ENCODE data around the gene ANAPC16.

The ANAPC16 gene

GRCh38 chr10:72194949-72195348 is 20.9 kb upstream of the ANAPC16 start:
- Histone ChIP-seq H3K4me3 (ENCODE audit: low read depth in 1 of 2, low read length in 2 of 2) (no peak overlapping the region), H3K9me3 (ENCODE audit: insufficient read depth, low read length, severe bottlenecking) (no peaks in the 10 kb centered on the region)

GRCh38 chr10:72200883-72201282 is 14.9 kb upstream of the ANAPC16 start:
- no peak overlapping the region for H3K4me2 ChIP-seq (ENCODE audit: insufficient read depth, low read length)
- no peak overlapping the region for H3K27ac ChIP-seq (ENCODE audit: low read length)
- peaks cover 40% of the 10 kb centered on the region for H3K36me3 ChIP-seq (ENCODE audit: insufficient read depth, low read length)
- DNase-seq (no peak), ATAC-seq (ENCODE audit: insufficient read depth, low read depth) (no peak)
- H3K4me1 ChIP-seq (ENCODE audit: insufficient read depth, low read length) = no peaks in the 10 kb centered on the region
- H3K79me2 ChIP-seq (ENCODE audit: insufficient read depth, low read length) = no peaks in the 10 kb centered on the region
- no peaks in the 10 kb centered on the region for H3K9me3 ChIP-seq (ENCODE audit: insufficient read depth, low read length, severe bottlenecking)
- H2AFZ ChIP-seq (ENCODE audit: low read depth, low read length) = no peak overlapping the region
- no peak overlapping the region for H3K4me3 ChIP-seq (ENCODE audit: low read depth in 1 of 2, low read length in 2 of 2)
- no peaks in the 10 kb centered on the region for H3K27me3 ChIP-seq (ENCODE audit: insufficient read depth, low read length, poor library complexity)
- H3K9ac ChIP-seq (ENCODE audit: low read depth, low read length) = no peak overlapping the region
- no peaks in the 10 kb centered on the region for H4K20me1 ChIP-seq (ENCODE audit: insufficient read depth, low read length)
- no peak for TF ChIP-seq EZH2 (IDR thresholded peaks at IDR 0.05; ENCODE audit: borderline replicate concordance, low read depth, low read length, severe bottlenecking)
- no peak for TF ChIP-seq CTCF (IDR thresholded peaks at IDR 0.05; ENCODE audit: borderline replicate concordance, extremely low read depth, low read length, poor library complexity, severe bottlenecking)

More at GRCh38 chr10:72194949-72195348, 20.9 kb upstream of the ANAPC16 start:
- Histone ChIP-seq H2AFZ (ENCODE audit: low read depth, low read length) (no peak overlapping the region), H3K27me3 (ENCODE audit: insufficient read depth, low read length, poor library complexity) (no peaks in the 10 kb centered on the region), H3K9ac (ENCODE audit: low read depth, low read length) (no peak overlapping the region), H3K36me3 (ENCODE audit: insufficient read depth, low read length) (peaks cover 45% of the 10 kb centered on the region), H3K79me2 (ENCODE audit: insufficient read depth, low read length) (no peaks in the 10 kb centered on the region), H4K20me1 (ENCODE audit: insufficient read depth, low read length) (no peaks in the 10 kb centered on the region), H3K27ac (ENCODE audit: low read length) (no peak overlapping the region), H3K4me2 (ENCODE audit: insufficient read depth, low read length) (no peak overlapping the region), H3K4me1 (ENCODE audit: insufficient read depth, low read length) (no peaks in the 10 kb centered on the region)
- no peak for DNase-seq
- ATAC-seq (ENCODE audit: insufficient read depth, low read depth) = no peak
- TF ChIP-seq EZH2 (IDR thresholded peaks at IDR 0.05; ENCODE audit: borderline replicate concordance, low read depth, low read length, severe bottlenecking) (no peak), CTCF (IDR thresholded peaks at IDR 0.05; ENCODE audit: borderline replicate concordance, extremely low read depth, low read length, poor library complexity, severe bottlenecking) (no peak)

- H3K4me2 ChIP-seq (ENCODE audit: insufficient read depth, low read length) = no peak overlapping the region
- H3K4me3 ChIP-seq (ENCODE audit: low read depth in 1 of 2, low read length in 2 of 2) = no peak overlapping the region
- H3K9me3 ChIP-seq (ENCODE audit: insufficient read depth, low read length, severe bottlenecking) = no peaks in the 10 kb centered on the region
- H4K20me1 ChIP-seq (ENCODE audit: insufficient read depth, low read length) = no peaks in the 10 kb centered on the region
- H3K27me3 ChIP-seq (ENCODE audit: insufficient read depth, low read length, poor library complexity) = no peaks in the 10 kb centered on the region
- ATAC-seq (ENCODE audit: insufficient read depth, low read depth) (no peak), DNase-seq (no peak)
- H2AFZ ChIP-seq (ENCODE audit: low read depth, low read length) = no peak overlapping the region
- H3K27ac ChIP-seq (ENCODE audit: low read length) = no peak overlapping the region
- TF ChIP-seq CTCF (IDR thresholded peaks at IDR 0.05; ENCODE audit: borderline replicate concordance, extremely low read depth, low read length, poor library complexity, severe bottlenecking) (no peak), EZH2 (IDR thresholded peaks at IDR 0.05; ENCODE audit: borderline replicate concordance, low read depth, low read length, severe bottlenecking) (no peak)
- peaks cover 36% of the 10 kb centered on the region for H3K36me3 ChIP-seq (ENCODE audit: insufficient read depth, low read length)
- no peak overlapping the region for H3K9ac ChIP-seq (ENCODE audit: low read depth, low read length)
- H3K79me2 ChIP-seq (ENCODE audit: insufficient read depth, low read length) = no peaks in the 10 kb centered on the region
- no peaks in the 10 kb centered on the region for H3K4me1 ChIP-seq (ENCODE audit: insufficient read depth, low read length)
Observed at GRCh38 chr10:72201293-72201692, 14.5 kb upstream of the ANAPC16 start.

- peaks cover 45% of the 10 kb centered on the region for H3K36me3 ChIP-seq (ENCODE audit: insufficient read depth, low read length)
- H3K9ac ChIP-seq (ENCODE audit: low read depth, low read length) = no peak overlapping the region
- ATAC-seq (ENCODE audit: insufficient read depth, low read depth) (no peak), DNase-seq (no peak)
- H4K20me1 ChIP-seq (ENCODE audit: insufficient read depth, low read length) = no peaks in the 10 kb centered on the region
- H3K4me2 ChIP-seq (ENCODE audit: insufficient read depth, low read length) = no peak overlapping the region
- no peak for TF ChIP-seq CTCF (IDR thresholded peaks at IDR 0.05; ENCODE audit: borderline replicate concordance, extremely low read depth, low read length, poor library complexity, severe bottlenecking)
- no peak for TF ChIP-seq EZH2 (IDR thresholded peaks at IDR 0.05; ENCODE audit: borderline replicate concordance, low read depth, low read length, severe bottlenecking)
- H3K9me3 ChIP-seq (ENCODE audit: insufficient read depth, low read length, severe bottlenecking) = no peaks in the 10 kb centered on the region
- H3K4me1 ChIP-seq (ENCODE audit: insufficient read depth, low read length) = peaks cover 12% of the 10 kb centered on the region
- H3K27ac ChIP-seq (ENCODE audit: low read length) = no peak overlapping the region
- no peaks in the 10 kb centered on the region for H3K27me3 ChIP-seq (ENCODE audit: insufficient read depth, low read length, poor library complexity)
- H3K4me3 ChIP-seq (ENCODE audit: low read depth in 1 of 2, low read length in 2 of 2) = no peak overlapping the region
- no peak overlapping the region for H2AFZ ChIP-seq (ENCODE audit: low read depth, low read length)
- no peaks in the 10 kb centered on the region for H3K79me2 ChIP-seq (ENCODE audit: insufficient read depth, low read length)
Observed at GRCh38 chr10:72204296-72204695, 11.5 kb upstream of the ANAPC16 start.

All from DND-41 (cell line).